HepG2 (cell line): Measurements from ENCODE around the gene TK2. TPM values are rescaled to one million over a fixed set of nuclear protein-coding genes. Genes with fewer than 3 reads are reported as not detected.

Experiments used
- KLF15 ChIP-seq: sonication (generic); formaldehyde crosslinking; IDR thresholded peaks from 2 replicates; pipeline ENCODE4 v1.8.1; 2023; ENCODE audit warnings: borderline replicate concordance, mild to moderate bottlenecking, inconsistent platforms, missing genetic modification reagents, mixed read lengths
- SMARCC2 ChIP-seq: fragments of 450-650 bp; IDR thresholded peaks from 2 replicates; pipeline ENCODE4 v1.6.1; 2017; ENCODE audit warnings: antibody characterized with exemption, mild to moderate bottlenecking
- ZSCAN9 ChIP-seq: IDR thresholded peaks from 2 replicates; pipeline ENCODE4 v1.6.1; 2016; ENCODE audit warnings: borderline replicate concordance
- polyA plus RNA-seq, 8 experiments: library from polyadenylated mRNA; depleted of rRNA in 3 of 8; stranded (reverse) in 7 of 8; unstranded in 1 of 8; fragments of >200 nt; fragmentation: Illumina TruSeq in 4 of 8; extraction: Trizol in 4 of 8; gene quantifications; 2 replicates each; pipeline versions ENCODE4 v1.2.1 to v1.2.3, GENCODE V29; 2011 to 2016; ENCODE audit warnings: low read depth in 4 of 8, missing spikeins in 1 of 8, mixed read lengths in 1 of 8; ENCODE audit not compliant: insufficient read depth in 1 of 8
- total RNA-seq, 5 experiments: library from RNA; depleted of rRNA; stranded (reverse); fragments of >200 nt; fragmentation: Illumina TruSeq; extraction: Trizol; gene quantifications; 2 replicates each; pipeline ENCODE4 v1.2.3, GENCODE V29; 2016; ENCODE audit warnings: low read depth in 1 of 5
- TF ChIP-seq, protein P1 (sequence below): sonication (generic); formaldehyde crosslinking; IDR thresholded peaks from 2 replicates; pipeline ENCODE4 v1.4.0; 2020; ENCODE audit warnings: missing genetic modification reagents
- TF ChIP-seq, protein P2 (sequence below): sonication (generic); formaldehyde crosslinking; IDR thresholded peaks from 2 replicates; pipeline ENCODE4 v1.4.0; 2020; ENCODE audit warnings: missing genetic modification reagents, borderline replicate concordance

The TK2 gene
- total and polyA plus RNA-seq, 2 of the 13 experiments (the other 11 are each of a cell fraction or from before 2014, with no cell fraction given) = 18.7 to 21.0 TPM

GRCh38 chr16:66520406-66521170 lies 29.3 kb downstream of the TK2 start (continued):
- TF ChIP-seq SMARCC2 (no peak), KLF15 (no peak), ZSCAN9 (CRISPR knock-in tag) (no peak)
- TF ChIP-seq, protein P1, sequence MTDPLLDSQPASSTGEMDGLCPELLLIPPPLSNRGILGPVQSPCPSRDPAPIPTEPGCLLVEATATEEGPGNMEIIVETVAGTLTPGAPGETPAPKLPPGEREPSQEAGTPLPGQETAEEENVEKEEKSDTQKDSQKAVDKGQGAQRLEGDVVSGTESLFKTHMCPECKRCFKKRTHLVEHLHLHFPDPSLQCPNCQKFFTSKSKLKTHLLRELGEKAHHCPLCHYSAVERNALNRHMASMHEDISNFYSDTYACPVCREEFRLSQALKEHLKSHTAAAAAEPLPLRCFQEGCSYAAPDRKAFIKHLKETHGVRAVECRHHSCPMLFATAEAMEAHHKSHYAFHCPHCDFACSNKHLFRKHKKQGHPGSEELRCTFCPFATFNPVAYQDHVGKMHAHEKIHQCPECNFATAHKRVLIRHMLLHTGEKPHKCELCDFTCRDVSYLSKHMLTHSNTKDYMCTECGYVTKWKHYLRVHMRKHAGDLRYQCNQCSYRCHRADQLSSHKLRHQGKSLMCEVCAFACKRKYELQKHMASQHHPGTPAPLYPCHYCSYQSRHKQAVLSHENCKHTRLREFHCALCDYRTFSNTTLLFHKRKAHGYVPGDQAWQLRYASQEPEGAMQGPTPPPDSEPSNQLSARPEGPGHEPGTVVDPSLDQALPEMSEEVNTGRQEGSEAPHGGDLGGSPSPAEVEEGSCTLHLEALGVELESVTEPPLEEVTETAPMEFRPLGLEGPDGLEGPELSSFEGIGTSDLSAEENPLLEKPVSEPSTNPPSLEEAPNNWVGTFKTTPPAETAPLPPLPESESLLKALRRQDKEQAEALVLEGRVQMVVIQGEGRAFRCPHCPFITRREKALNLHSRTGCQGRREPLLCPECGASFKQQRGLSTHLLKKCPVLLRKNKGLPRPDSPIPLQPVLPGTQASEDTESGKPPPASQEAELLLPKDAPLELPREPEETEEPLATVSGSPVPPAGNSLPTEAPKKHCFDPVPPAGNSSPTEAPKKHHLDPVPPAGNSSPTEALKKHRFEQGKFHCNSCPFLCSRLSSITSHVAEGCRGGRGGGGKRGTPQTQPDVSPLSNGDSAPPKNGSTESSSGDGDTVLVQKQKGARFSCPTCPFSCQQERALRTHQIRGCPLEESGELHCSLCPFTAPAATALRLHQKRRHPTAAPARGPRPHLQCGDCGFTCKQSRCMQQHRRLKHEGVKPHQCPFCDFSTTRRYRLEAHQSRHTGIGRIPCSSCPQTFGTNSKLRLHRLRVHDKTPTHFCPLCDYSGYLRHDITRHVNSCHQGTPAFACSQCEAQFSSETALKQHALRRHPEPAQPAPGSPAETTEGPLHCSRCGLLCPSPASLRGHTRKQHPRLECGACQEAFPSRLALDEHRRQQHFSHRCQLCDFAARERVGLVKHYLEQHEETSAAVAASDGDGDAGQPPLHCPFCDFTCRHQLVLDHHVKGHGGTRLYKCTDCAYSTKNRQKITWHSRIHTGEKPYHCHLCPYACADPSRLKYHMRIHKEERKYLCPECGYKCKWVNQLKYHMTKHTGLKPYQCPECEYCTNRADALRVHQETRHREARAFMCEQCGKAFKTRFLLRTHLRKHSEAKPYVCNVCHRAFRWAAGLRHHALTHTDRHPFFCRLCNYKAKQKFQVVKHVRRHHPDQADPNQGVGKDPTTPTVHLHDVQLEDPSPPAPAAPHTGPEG = no peak
- TF ChIP-seq, protein P2, sequence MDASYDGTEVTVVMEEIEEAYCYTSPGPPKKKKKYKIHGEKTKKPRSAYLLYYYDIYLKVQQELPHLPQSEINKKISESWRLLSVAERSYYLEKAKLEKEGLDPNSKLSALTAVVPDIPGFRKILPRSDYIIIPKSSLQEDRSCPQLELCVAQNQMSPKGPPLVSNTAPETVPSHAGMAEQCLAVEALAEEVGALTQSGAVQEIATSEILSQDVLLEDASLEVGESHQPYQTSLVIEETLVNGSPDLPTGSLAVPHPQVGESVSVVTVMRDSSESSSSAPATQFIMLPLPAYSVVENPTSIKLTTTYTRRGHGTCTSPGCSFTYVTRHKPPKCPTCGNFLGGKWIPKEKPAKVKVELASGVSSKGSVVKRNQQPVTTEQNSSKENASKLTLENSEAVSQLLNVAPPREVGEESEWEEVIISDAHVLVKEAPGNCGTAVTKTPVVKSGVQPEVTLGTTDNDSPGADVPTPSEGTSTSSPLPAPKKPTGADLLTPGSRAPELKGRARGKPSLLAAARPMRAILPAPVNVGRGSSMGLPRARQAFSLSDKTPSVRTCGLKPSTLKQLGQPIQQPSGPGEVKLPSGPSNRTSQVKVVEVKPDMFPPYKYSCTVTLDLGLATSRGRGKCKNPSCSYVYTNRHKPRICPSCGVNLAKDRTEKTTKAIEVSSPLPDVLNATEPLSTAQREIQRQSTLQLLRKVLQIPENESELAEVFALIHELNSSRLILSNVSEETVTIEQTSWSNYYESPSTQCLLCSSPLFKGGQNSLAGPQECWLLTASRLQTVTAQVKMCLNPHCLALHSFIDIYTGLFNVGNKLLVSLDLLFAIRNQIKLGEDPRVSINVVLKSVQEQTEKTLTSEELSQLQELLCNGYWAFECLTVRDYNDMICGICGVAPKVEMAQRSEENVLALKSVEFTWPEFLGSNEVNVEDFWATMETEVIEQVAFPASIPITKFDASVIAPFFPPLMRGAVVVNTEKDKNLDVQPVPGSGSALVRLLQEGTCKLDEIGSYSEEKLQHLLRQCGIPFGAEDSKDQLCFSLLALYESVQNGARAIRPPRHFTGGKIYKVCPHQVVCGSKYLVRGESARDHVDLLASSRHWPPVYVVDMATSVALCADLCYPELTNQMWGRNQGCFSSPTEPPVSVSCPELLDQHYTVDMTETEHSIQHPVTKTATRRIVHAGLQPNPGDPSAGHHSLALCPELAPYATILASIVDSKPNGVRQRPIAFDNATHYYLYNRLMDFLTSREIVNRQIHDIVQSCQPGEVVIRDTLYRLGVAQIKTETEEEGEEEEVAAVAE = no peak
